GM23248 (cell line): ENCODE results near the gene PTPRA. TPM values are rescaled to one million over a fixed set of nuclear protein-coding genes. Genes with fewer than 3 reads are reported as not detected.

Experiments used
- DNase-seq: peaks from one replicate; pipeline ENCODE4 v3.0.0-alpha.2; 2015
- H2AFZ ChIP-seq: fragments of 200-600 bp; sonication (generic); 2 replicates; pipeline ENCODE4 v1.6.1; 2016; ENCODE audit warnings: antibody characterized with exemption
- H3F3A ChIP-seq: fragments of 200-600 bp; sonication (generic); 2 replicates; pipeline ENCODE4 v1.6.1; 2016; ENCODE audit warnings: mild to moderate bottlenecking, antibody characterized with exemption, mixed run types; ENCODE audit not compliant: insufficient read depth
- H3K27ac ChIP-seq: fragments of 200-600 bp; sonication (generic); 2 replicates; pipeline ENCODE4 v1.5.1; 2016; ENCODE audit warnings: mild to moderate bottlenecking
- H3K27me3 ChIP-seq: fragments of 200-600 bp; sonication (generic); replicated peaks from 2 replicates; pipeline ENCODE4 v1.6.1; 2016; ENCODE audit warnings: mild to moderate bottlenecking; ENCODE audit not compliant: insufficient read depth
- H3K36me3 ChIP-seq: fragments of 200-600 bp; sonication (generic); 2 replicates; pipeline ENCODE4 v1.6.1; 2016; ENCODE audit warnings: low read depth, mild to moderate bottlenecking
- H3K4me1 ChIP-seq: fragments of 200-600 bp; sonication (generic); 2 replicates; pipeline ENCODE4 v1.6.1; 2016; ENCODE audit warnings: mild to moderate bottlenecking; ENCODE audit not compliant: insufficient read depth
- H3K4me2 ChIP-seq: fragments of 200-600 bp; sonication (generic); one replicate; pipeline ENCODE4 v1.6.1; 2016; ENCODE audit warnings: mild to moderate bottlenecking; ENCODE audit not compliant: unreplicated experiment
- H3K4me3 ChIP-seq: fragments of 200-600 bp; sonication (generic); 2 replicates; pipeline ENCODE4 v1.5.1; 2016; ENCODE audit warnings: mild to moderate bottlenecking
- H3K79me2 ChIP-seq: fragments of 200-600 bp; sonication (generic); 2 replicates; pipeline ENCODE4 v1.6.1; 2016; ENCODE audit warnings: mild to moderate bottlenecking; ENCODE audit not compliant: insufficient read depth
- H3K9ac ChIP-seq: fragments of 200-600 bp; sonication (generic); 2 replicates; pipeline ENCODE4 v1.6.1; 2016; ENCODE audit warnings: mild to moderate bottlenecking
- H3K9me2 ChIP-seq: fragments of 200-600 bp; sonication (generic); 2 replicates; pipeline ENCODE4 v1.6.1; 2016; ENCODE audit warnings: mixed run types, mild to moderate bottlenecking, moderate library complexity; ENCODE audit not compliant: insufficient read depth
- H3K9me3 ChIP-seq: fragments of 200-600 bp; sonication (generic); one replicate; pipeline ENCODE4 v1.6.1; 2017; ENCODE audit warnings: low read depth
- H4K20me1 ChIP-seq: fragments of 200-600 bp; sonication (generic); 2 replicates; pipeline ENCODE4 v1.6.0; 2016; ENCODE audit not compliant: insufficient read depth
- EZH2 ChIP-seq: fragments of 200-600 bp; sonication (generic); IDR thresholded peaks from 2 replicates; pipeline ENCODE4 v1.6.1; 2018; ENCODE audit warnings: antibody characterized with exemption, mild to moderate bottlenecking; ENCODE audit not compliant: insufficient read depth, poor library complexity, severe bottlenecking
- EZH2phosphoT487 ChIP-seq: fragments of 200-600 bp; sonication (generic); IDR thresholded peaks from 2 replicates; pipeline ENCODE4 v1.6.1; 2018; ENCODE audit warnings: antibody characterized with exemption, moderate library complexity, mild to moderate bottlenecking, low read depth; ENCODE audit not compliant: insufficient read depth
- WGBS, 2 experiments: methylation state at CpG; one replicate each; pipeline ENCODE4 v1.1.6; 2015 to 2017; ENCODE audit warnings: low lambda C conversion rate in 2 of 2, low coverage in 1 of 2; ENCODE audit errors: missing lambda C conversion rate in 2 of 2; 5-methylcytosine and 5-hydroxymethylcytosine counted together
- in situ Hi-C: fragments of 300-500 bp; cut with MboI; formaldehyde crosslinking; loops from 2 replicates; pipeline ENCODE4 v1.15.0; 2020
- polyA plus RNA-seq: library from polyadenylated mRNA; unstranded; fragments of >200 nt; fragmentation: Nextera tagmentation; extraction: Ambion mirVana; gene quantifications from 2 replicates; pipeline ENCODE4 v1.2.1, GENCODE V29; 2016
- total RNA-seq: library from RNA; depleted of rRNA; stranded (reverse); fragments of >200 nt; shearing (Covaris generic); gene quantifications from 2 replicates; pipeline ENCODE4 v1.2.3, GENCODE V29; 2014

PTPRA gene
- total and polyA plus RNA-seq, 2 experiments from 2014 or later = 37.4 to 50.8 TPM

DNA sequence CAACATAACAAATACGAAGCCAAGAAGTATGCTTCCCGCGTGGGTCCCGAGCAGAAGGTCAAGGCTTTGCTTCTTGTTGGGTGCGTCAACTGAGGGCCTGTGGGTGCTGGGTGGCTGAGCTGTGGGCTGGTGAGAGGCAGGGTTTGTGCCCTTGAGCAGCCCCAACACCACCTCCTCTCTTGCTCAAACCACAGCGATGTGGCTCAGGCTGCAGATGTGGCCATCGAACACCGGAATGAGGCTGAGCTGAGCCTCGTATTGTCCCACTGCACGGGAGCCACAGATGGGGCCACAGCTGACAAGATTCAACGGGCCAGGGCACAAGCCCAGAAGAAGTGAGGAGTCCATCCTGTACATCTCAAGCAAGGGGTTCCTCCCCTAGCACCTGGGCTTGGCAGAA is 7.0 kb upstream of the PTPRA start:
- H3K4me1 ChIP-seq = peaks cover 12% of the 10 kb centered on the region
- H3K79me2 ChIP-seq = no peaks in the 10 kb centered on the region
- H3K9me3 ChIP-seq = no peaks in the 10 kb centered on the region
- no peak overlapping the region for H2AFZ ChIP-seq
- H3F3A ChIP-seq = peaks cover 22% of the 10 kb centered on the region
- in situ Hi-C loops = no loop called here
- no peaks in the 10 kb centered on the region for H3K9me2 ChIP-seq
- H3K27ac ChIP-seq = no peak overlapping the region
- 94 to 96% methylated on average over 11 of the region's 11 CpGs for WGBS, 2 experiments
- no peaks in the 10 kb centered on the region for H3K36me3 ChIP-seq
- no peak for DNase-seq
- H3K27me3 ChIP-seq = no peaks in the 10 kb centered on the region
- no peak overlapping the region for H3K9ac ChIP-seq
- no peaks in the 10 kb centered on the region for H4K20me1 ChIP-seq
- no peak overlapping the region for H3K4me3 ChIP-seq
- TF ChIP-seq EZH2 (no peak), EZH2phosphoT487 (no peak)
- H3K4me2 ChIP-seq = no peak overlapping the region

DNA sequence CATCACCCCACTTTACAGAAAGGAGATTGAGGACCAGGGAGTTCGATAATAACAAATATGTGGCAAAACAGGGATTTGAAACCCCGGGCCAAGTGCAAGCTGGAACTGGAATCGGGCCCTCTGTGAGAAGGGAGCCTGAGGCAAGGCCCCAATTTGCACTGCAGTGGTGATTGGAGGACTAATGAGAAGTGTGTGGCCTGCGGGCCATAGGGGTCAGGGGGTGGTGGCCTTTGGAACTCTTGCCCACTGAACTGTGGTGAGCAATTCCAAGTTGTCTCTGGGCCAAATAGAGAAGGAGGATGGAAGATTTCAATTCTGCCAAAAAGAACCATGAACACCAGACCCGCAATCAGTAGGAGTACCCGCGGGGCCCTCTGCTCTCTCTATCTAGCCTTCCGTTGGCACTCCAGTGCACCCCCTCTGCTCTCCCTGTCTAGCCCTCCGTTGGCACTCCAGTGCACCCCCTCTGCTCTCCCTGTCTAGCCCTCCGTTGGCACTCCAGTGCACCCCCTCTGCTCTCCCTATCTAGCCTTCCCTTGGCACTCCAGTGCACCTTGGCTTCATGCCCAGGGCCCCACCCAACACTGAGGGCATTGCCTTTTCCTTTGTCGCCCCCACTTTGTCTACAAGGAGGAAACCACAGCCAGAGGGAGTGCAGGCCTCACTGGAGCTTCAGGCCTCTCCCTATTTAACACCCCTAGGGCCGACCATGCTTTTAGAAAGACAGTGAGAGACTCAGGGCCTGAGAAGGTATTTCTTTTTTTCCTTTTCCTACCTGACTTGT is 6.0 kb upstream of the PTPRA start:
- H3K27me3 ChIP-seq = no peaks in the 10 kb centered on the region
- peaks cover 26% of the 10 kb centered on the region for H3F3A ChIP-seq
- H3K4me3 ChIP-seq = no peak overlapping the region
- TF ChIP-seq EZH2 (no peak), EZH2phosphoT487 (no peak)
- H3K27ac ChIP-seq = no peak overlapping the region
- H3K79me2 ChIP-seq = no peaks in the 10 kb centered on the region
- no peaks in the 10 kb centered on the region for H3K9me2 ChIP-seq
- H2AFZ ChIP-seq = no peak overlapping the region
- H3K9me3 ChIP-seq = no peaks in the 10 kb centered on the region
- no peak overlapping the region for H3K4me2 ChIP-seq
- no peaks in the 10 kb centered on the region for H3K36me3 ChIP-seq
- H4K20me1 ChIP-seq = no peaks in the 10 kb centered on the region
- 87 to 89% methylated on average over 12 of the region's 12 CpGs for WGBS, 2 experiments
- peak; percentile 4 for DNase-seq
- H3K4me1 ChIP-seq = peaks cover 14% of the 10 kb centered on the region
- no peak overlapping the region for H3K9ac ChIP-seq
- in situ Hi-C loops = no loop called here

DNA sequence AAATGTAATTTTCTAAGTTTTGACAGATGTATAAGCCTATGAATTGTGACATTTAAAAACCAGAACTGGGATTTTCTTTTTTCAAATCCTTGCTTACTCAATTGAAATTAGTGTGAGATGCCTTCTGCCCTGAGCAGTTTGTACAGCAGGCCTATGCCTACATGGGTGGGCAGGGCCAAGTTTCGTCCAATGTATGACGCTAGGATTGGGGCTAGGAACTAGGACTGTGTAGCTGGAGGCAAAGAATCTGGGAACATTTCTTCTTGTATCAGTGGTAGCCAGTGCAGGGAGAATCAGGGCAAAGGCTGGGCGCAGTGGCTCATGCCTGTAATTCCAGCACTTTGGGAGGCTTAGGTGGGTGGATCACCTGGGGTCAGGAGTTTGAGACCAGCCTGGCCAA is 3.9 kb upstream of the PTPRA start:
- Histone ChIP-seq H3K9ac (no peak overlapping the region), H4K20me1 (no peaks in the 10 kb centered on the region), H2AFZ (no peak overlapping the region), H3K4me2 (no peak overlapping the region), H3K4me3 (no peak overlapping the region), H3K79me2 (peaks cover 9% of the 10 kb centered on the region), H3K36me3 (no peaks in the 10 kb centered on the region), H3K4me1 (peaks cover 14% of the 10 kb centered on the region), H3F3A (peaks cover 26% of the 10 kb centered on the region), H3K27me3 (no peaks in the 10 kb centered on the region), H3K9me3 (no peaks in the 10 kb centered on the region), H3K9me2 (no peaks in the 10 kb centered on the region), H3K27ac (no peak overlapping the region)
- 96 to 99% methylated on average over 3 of the region's 3 CpGs for WGBS, 2 experiments
- TF ChIP-seq EZH2phosphoT487 (no peak), EZH2 (no peak)
- in situ Hi-C loops = no loop called here
- no peak for DNase-seq

DNA sequence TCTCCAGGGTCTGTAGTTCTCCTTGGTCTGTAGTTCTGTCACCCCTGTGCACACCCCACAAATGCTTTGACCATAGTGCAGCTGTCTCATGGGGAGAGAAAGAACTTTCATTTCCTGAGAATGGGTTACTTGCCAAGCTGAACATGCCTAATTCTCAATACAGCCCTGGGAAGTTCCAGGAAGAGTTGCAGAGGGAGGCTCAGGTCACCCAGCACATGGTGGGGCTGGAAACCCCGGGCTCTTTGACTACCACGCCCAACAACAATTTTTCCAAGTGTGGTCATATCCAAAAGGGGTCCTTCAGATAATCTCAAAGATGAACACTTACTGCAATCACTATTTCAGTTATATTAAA is 2.2 kb upstream of the PTPRA start:
- 18 to 20% methylated on average over 2 of the region's 2 CpGs for WGBS, 2 experiments
- in situ Hi-C loops = no loop called here
- H3K27ac ChIP-seq = peak overlapping the region; percentile 17; the same call in 1 of the 2 replicates
- TF ChIP-seq EZH2 (no peak), EZH2phosphoT487 (no peak)
- H3K4me2 ChIP-seq = peak overlapping the region; percentile 85
- no peaks in the 10 kb centered on the region for H4K20me1 ChIP-seq
- no peak overlapping the region for H3K4me3 ChIP-seq
- no peaks in the 10 kb centered on the region for H3K9me3 ChIP-seq
- H3K9ac ChIP-seq = no peak overlapping the region
- H3K27me3 ChIP-seq = no peaks in the 10 kb centered on the region
- DNase-seq = peak; percentile 50
- H3K4me1 ChIP-seq = peaks cover 14% of the 10 kb centered on the region
- H3K36me3 ChIP-seq = no peaks in the 10 kb centered on the region
- peak overlapping the region; percentile 12; the same call in 1 of the 2 replicates for H2AFZ ChIP-seq
- peaks cover 26% of the 10 kb centered on the region for H3K79me2 ChIP-seq
- H3F3A ChIP-seq = peaks cover 26% of the 10 kb centered on the region
- H3K9me2 ChIP-seq = no peaks in the 10 kb centered on the region
